Measurements from ENCODE around the gene DUSP14. TPM values are rescaled to one million over a fixed set of nuclear protein-coding genes. Genes with fewer than 3 reads are reported as not detected.

Gene DUSP14
- total RNA-seq, 2 experiments from 2014 or later, result 9.3 to 11.0 TPM

- Mint-ChIP-seq H3K9me3 (no peaks in the 10 kb centered on the region), H3K27ac (no peak overlapping the region), H3K36me3 (ENCODE audit: low read depth) (peaks cover 62% of the 10 kb centered on the region), H3K27me3 (no peaks in the 10 kb centered on the region), H3K4me1 (peaks cover 20% of the 10 kb centered on the region), H3K4me3 (no peak overlapping the region)
- ChIA-PET POLR2A (no interaction called here), CTCF (interaction anchor here (1.1 to 1.8 kb wide), 2 partner anchors 13 to 63 kb away, joined by 4 to 5 read pairs; no protein-coding TSS in a partner anchor)
- DNase-seq, result no peak
Observed at GRCh38 chr17:37555386-37555785, 65.7 kb downstream of the DUSP14 start.

GRCh38 chr17:37557482-37557881 lies 67.8 kb downstream of the DUSP14 start:
- Mint-ChIP-seq H3K9me3 (no peaks in the 10 kb centered on the region), H3K27ac (no peak overlapping the region), H3K36me3 (ENCODE audit: low read depth) (peaks cover 57% of the 10 kb centered on the region), H3K4me1 (peaks cover 11% of the 10 kb centered on the region), H3K27me3 (no peaks in the 10 kb centered on the region), H3K4me3 (no peak overlapping the region)
- DNase-seq, result no peak
- ChIA-PET CTCF (no interaction called here), POLR2A (interaction anchor here (0.7 kb wide), 1 partner anchor 30 kb away, joined by 3 read pairs; no protein-coding TSS in a partner anchor)

- DNase-seq, result no peak
- Mint-ChIP-seq H3K4me1 (peaks cover 3% of the 10 kb centered on the region), H3K27me3 (no peaks in the 10 kb centered on the region), H3K9me3 (no peaks in the 10 kb centered on the region), H3K36me3 (ENCODE audit: low read depth) (peaks cover 49% of the 10 kb centered on the region), H3K27ac (no peak overlapping the region), H3K4me3 (no peak overlapping the region)
- CTCF ChIA-PET, result no interaction called here
- POLR2A ChIA-PET, result no interaction called here
Observed at GRCh38 chr17:37558299-37558698, 68.6 kb downstream of the DUSP14 start.

GRCh38 chr17:37562016-37562745 lies 72.5 kb downstream of the DUSP14 start:
- Mint-ChIP-seq H3K4me3 (no peak overlapping the region), H3K4me1 (peaks cover 2% of the 10 kb centered on the region), H3K27me3 (no peaks in the 10 kb centered on the region), H3K27ac (peak overlapping the region; percentile 6), H3K36me3 (ENCODE audit: low read depth) (peaks cover 54% of the 10 kb centered on the region), H3K9me3 (no peaks in the 10 kb centered on the region)
- ChIA-PET POLR2A (no interaction called here), CTCF (interaction anchor here (1.1 kb wide), 1 partner anchor 40 kb away, joined by 3 read pairs; no protein-coding TSS in a partner anchor)
- DNase-seq, result no peak

Other genes with a start within 250 kb of the DUSP14 start
- gene C17orf78, start 113.9 kb upstream of the DUSP14 start, total RNA-seq, result not detected
- gene ACACA, start 83.1 kb upstream of the DUSP14 start, total RNA-seq, result 10 to 100 TPM; 38.7 TPM
- 10 to 100 TPM; 40.9 to 45.0 TPM for gene TADA2A, start 83.0 kb upstream of the DUSP14 start, total RNA-seq
- gene SYNRG, start 119.5 kb downstream of the DUSP14 start, total RNA-seq, result 100 to 1,000 TPM; 106 to 111 TPM
- 10 to 100 TPM; 26.7 to 27.7 TPM for gene DDX52, start 153.6 kb downstream of the DUSP14 start, total RNA-seq